GM23248 (cell line): ENCODE data around the gene ZNF429.

ENCODE experiments used
- EZH2 ChIP-seq: fragments of 200-600 bp; sonication (generic); IDR thresholded peaks from 2 replicates; pipeline ENCODE4 v1.6.1; 2018; ENCODE audit warnings: antibody characterized with exemption, mild to moderate bottlenecking; ENCODE audit not compliant: insufficient read depth, poor library complexity, severe bottlenecking
- EZH2phosphoT487 ChIP-seq: fragments of 200-600 bp; sonication (generic); IDR thresholded peaks from 2 replicates; pipeline ENCODE4 v1.6.1; 2018; ENCODE audit warnings: antibody characterized with exemption, moderate library complexity, mild to moderate bottlenecking, low read depth; ENCODE audit not compliant: insufficient read depth

DNA sequence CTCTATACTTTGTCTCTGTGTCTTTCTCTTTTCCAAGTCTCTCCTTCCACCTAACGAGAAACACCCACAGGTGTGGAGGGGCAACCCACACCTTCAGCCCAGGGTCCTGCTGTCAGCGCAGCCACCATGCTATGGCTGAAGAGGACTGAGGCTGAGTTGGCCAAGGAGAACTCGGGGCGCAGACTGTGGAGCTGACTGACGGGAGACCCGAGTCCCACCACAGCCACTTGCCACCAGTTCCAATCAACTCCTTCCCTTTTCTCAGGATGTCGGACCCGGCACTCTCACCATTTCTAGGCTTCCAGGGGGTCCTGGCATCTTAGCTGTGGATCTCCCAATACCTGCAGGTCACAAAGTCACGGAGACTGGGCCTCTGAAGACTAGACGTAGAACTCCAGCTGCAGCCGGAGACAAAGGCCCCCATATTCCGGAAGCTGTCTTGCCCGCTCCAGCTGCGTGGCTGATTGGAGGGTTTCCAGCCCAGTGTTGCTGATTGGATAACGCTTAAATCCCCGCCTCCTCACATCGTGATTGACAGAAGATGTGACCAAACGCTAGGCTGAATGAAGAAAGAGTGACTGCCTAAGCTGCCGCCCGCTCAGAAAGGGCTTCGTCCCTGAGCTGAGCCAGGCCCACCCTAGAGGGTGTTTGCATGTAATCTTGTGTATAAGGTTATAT lies 63.6 kb downstream of the ZNF429 start:
- no peak for TF ChIP-seq EZH2phosphoT487
- no peak for TF ChIP-seq EZH2
